Measurements from ENCODE around the gene PMPCA. TPM values are rescaled to one million over a fixed set of nuclear protein-coding genes. Genes with fewer than 3 reads are reported as not detected.

The PMPCA gene
- total RNA-seq, 1 experiment from 2014 or later = 94.5 TPM

GRCh38 chr9:136429075-136429628 is 18.7 kb downstream of the PMPCA start:
- DNase-seq = no peak
- Mint-ChIP-seq H3K9me3 (no peaks in the 10 kb centered on the region), H3K4me3 (no peak overlapping the region), H3K4me1 (0 out of 4 replicates have a peak, but pooled peaks cover 0 to 2% of the 10 kb centered on the region in 2 experiments), H3K27ac (no peak overlapping the region), H3K36me3 (ENCODE audit: insufficient read depth in 1 of 3, low read depth in 3 of 3) (peaks cover 4 to 41% (median 32%) of the 10 kb centered on the region in 3 experiments; a peak in 6 of 7 replicates), H3K27me3 (ENCODE audit: low read depth) (no peaks in the 10 kb centered on the region)
- Histone ChIP-seq H3K23ac (ENCODE audit: insufficient read length, low read depth, low read length) (no peak overlapping the region), H3K4ac (ENCODE audit: low read depth, low read length) (no peak overlapping the region), H3K27ac (ENCODE audit: insufficient read length, low read depth, low read length) (no peak overlapping the region), H3K18ac (ENCODE audit: insufficient read length, low read depth, low read length) (no peak overlapping the region), H2BK120ac (ENCODE audit: low read depth, low read length, poor library complexity, severe bottlenecking) (no peak overlapping the region), H3T11ph (ENCODE audit: low read length) (no peak overlapping the region), H3K79me1 (ENCODE audit: insufficient read depth, low read depth, low read length, poor library complexity, severe bottlenecking) (no peaks in the 10 kb centered on the region), H3K56ac (ENCODE audit: insufficient read length, low read depth, low read length) (no peak overlapping the region), H2BK12ac (ENCODE audit: insufficient read length, low read depth, low read length) (no peak overlapping the region), H3K27me3 (ENCODE audit: insufficient read depth, low read length) (no peaks in the 10 kb centered on the region), H3K4me1 (ENCODE audit: insufficient read depth, low read length) (no peaks in the 10 kb centered on the region), H3K9ac (ENCODE audit: extremely low read depth, insufficient read length, low read length) (no peak overlapping the region), H2BK5ac (ENCODE audit: insufficient read length, low read length) (no peak overlapping the region), H3K79me2 (ENCODE audit: insufficient read depth, low read length) (no peaks in the 10 kb centered on the region), H2BK20ac (ENCODE audit: low read depth, low read length, poor library complexity, severe bottlenecking) (no peak overlapping the region), H4K91ac (ENCODE audit: insufficient read length, low read depth, low read length) (no peak overlapping the region), H2AFZ (ENCODE audit: low read length) (no peak overlapping the region), H4K5ac (ENCODE audit: insufficient read length, low read depth, low read length) (no peak overlapping the region), H4K8ac (replicated peaks; ENCODE audit: insufficient read length, low read depth, low read length) (no peak overlapping the region), H2BK15ac (ENCODE audit: low read depth, low read length) (no peak overlapping the region), H4K20me1 (ENCODE audit: control insufficient read depth, insufficient read depth, insufficient read length) (no peaks in the 10 kb centered on the region), H3K14ac (ENCODE audit: insufficient read depth, low read length) (no peak overlapping the region), H3K4me2 (ENCODE audit: insufficient read depth, insufficient read length, low read length) (no peak overlapping the region), H3K9me3 (ENCODE audit: control insufficient read depth, low read depth, low read length) (no peaks in the 10 kb centered on the region), H3K23me2 (ENCODE audit: insufficient read length, low read depth, low read length, poor library complexity, severe bottlenecking) (no peaks in the 10 kb centered on the region), H2AK5ac (ENCODE audit: insufficient read length, low read length) (no peak overlapping the region)
- no CpG with 5 or more reads among the region's 21 CpGs for WGBS (ENCODE audit: extremely low coverage, insufficient read length, low lambda C conversion rate)
- TF ChIP-seq CTCF (conservative IDR thresholded peaks at IDR 0.05) = no peak
